Thyroid gland (tissue), 4 donors: ENCODE measurements around the gene MFAP4. TPM values are rescaled to one million over a fixed set of nuclear protein-coding genes. Genes with fewer than 3 reads are reported as not detected.
A peak's percentile ranks its signal among the peaks of the same experiment; 100 is the strongest.

ENCODE experiments used
- DNase-seq, 2 donors: peaks; one replicate each; pipeline ENCODE4 v3.0.0-alpha.2; 2019
- H3K27ac ChIP-seq, 3 donors: fragments of 200-600 bp; sonication (generic); 1 replicate in 2 of 3; 2 replicates in 1 of 3; pipeline ENCODE4 v1.5.1; 2016 to 2019; ENCODE audit warnings: mild to moderate bottlenecking in 1 of 3, moderate library complexity in 1 of 3
- H3K27me3 ChIP-seq: fragments of 200-600 bp; sonication (generic); one replicate; pipeline ENCODE4 v1.5.1; 2019
- H3K36me3 ChIP-seq, 2 donors: fragments of 200-600 bp; sonication (generic); one replicate each; pipeline ENCODE4 v1.5.1; 2016 to 2019
- H3K4me1 ChIP-seq, 2 donors: fragments of 200-600 bp; sonication (generic); one replicate each; pipeline ENCODE4 v1.5.1; 2017 to 2019
- H3K4me3 ChIP-seq, 3 donors: fragments of 200-600 bp; sonication (generic); replicated peaks in 1 of 3; 1 replicate in 2 of 3; 2 replicates in 1 of 3; pipeline ENCODE4 v1.5.1; 2016; ENCODE audit warnings: mild to moderate bottlenecking in 1 of 3
- H3K9me3 ChIP-seq: fragments of 200-600 bp; sonication (generic); one replicate; pipeline ENCODE4 v1.5.1; 2017
- POLR2A ChIP-seq, 2 donors: fragments of 450-650 bp; IDR thresholded peaks; one replicate each; pipeline ENCODE4 v1.6.1; 2017; ENCODE audit warnings: antibody characterized with exemption in 2 of 2, mild to moderate bottlenecking in 2 of 2, moderate library complexity in 1 of 2
- WGBS, 2 donors: methylation state at CpG; one replicate each; pipeline ENCODE4 v1.1.5; 2017; 5-methylcytosine and 5-hydroxymethylcytosine counted together
- intact Hi-C: fragments of 100-400 bp; cut with DNase I; formaldehyde crosslinking; loops from one replicate; pipeline ENCODE4 v1.15.1; 2023
- total RNA-seq, 4 donors: library from RNA; depleted of rRNA; stranded (reverse); fragments of >200 nt; gene quantifications; one replicate each; pipeline ENCODE4 v1.2.3, GENCODE V29; 2016
- TF ChIP-seq, protein P1 (sequence below), 6 experiments: fragments of 200-600 bp in 3 of 6; fragments of 450-650 bp in 3 of 6; sonication (generic) in 3 of 6; IDR thresholded peaks; one replicate each; pipeline ENCODE4 v1.5.1; 2016 to 2019; ENCODE audit warnings: antibody characterized with exemption in 6 of 6, mild to moderate bottlenecking in 2 of 6, inconsistent platforms in 1 of 6, moderate library complexity in 1 of 6

MFAP4 gene
- total RNA-seq, 4 donors from 2014 or later = 12.6 to 105 (median 53.5) TPM

- TF ChIP-seq, protein P1, sequence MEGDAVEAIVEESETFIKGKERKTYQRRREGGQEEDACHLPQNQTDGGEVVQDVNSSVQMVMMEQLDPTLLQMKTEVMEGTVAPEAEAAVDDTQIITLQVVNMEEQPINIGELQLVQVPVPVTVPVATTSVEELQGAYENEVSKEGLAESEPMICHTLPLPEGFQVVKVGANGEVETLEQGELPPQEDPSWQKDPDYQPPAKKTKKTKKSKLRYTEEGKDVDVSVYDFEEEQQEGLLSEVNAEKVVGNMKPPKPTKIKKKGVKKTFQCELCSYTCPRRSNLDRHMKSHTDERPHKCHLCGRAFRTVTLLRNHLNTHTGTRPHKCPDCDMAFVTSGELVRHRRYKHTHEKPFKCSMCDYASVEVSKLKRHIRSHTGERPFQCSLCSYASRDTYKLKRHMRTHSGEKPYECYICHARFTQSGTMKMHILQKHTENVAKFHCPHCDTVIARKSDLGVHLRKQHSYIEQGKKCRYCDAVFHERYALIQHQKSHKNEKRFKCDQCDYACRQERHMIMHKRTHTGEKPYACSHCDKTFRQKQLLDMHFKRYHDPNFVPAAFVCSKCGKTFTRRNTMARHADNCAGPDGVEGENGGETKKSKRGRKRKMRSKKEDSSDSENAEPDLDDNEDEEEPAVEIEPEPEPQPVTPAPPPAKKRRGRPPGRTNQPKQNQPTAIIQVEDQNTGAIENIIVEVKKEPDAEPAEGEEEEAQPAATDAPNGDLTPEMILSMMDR (IDR thresholded peaks at IDR 0.05) = no peak
- no peak for TF ChIP-seq POLR2A (IDR thresholded peaks at IDR 0.05)
- H3K36me3 ChIP-seq = peaks cover 24 to 40% of the 10 kb centered on the region in 2 donors
- 83 to 96% methylated on average over 4 to 6 of the region's 6 CpGs for WGBS, 2 donors
- intact Hi-C loops = no loop called here
- H3K27ac ChIP-seq = peak overlapping the region; percentile 55 to 76 (median 75)
- peaks cover 16 to 48% of the 10 kb centered on the region in 2 donors for H3K4me1 ChIP-seq
- DNase-seq = no peak
- no peaks in the 10 kb centered on the region for H3K9me3 ChIP-seq
- no peaks in the 10 kb centered on the region for H3K27me3 ChIP-seq
- H3K4me3 ChIP-seq = no peak overlapping the region
Observed at GRCh38 chr17:19383681-19384470, 3.1 kb downstream of the MFAP4 start.

DNA sequence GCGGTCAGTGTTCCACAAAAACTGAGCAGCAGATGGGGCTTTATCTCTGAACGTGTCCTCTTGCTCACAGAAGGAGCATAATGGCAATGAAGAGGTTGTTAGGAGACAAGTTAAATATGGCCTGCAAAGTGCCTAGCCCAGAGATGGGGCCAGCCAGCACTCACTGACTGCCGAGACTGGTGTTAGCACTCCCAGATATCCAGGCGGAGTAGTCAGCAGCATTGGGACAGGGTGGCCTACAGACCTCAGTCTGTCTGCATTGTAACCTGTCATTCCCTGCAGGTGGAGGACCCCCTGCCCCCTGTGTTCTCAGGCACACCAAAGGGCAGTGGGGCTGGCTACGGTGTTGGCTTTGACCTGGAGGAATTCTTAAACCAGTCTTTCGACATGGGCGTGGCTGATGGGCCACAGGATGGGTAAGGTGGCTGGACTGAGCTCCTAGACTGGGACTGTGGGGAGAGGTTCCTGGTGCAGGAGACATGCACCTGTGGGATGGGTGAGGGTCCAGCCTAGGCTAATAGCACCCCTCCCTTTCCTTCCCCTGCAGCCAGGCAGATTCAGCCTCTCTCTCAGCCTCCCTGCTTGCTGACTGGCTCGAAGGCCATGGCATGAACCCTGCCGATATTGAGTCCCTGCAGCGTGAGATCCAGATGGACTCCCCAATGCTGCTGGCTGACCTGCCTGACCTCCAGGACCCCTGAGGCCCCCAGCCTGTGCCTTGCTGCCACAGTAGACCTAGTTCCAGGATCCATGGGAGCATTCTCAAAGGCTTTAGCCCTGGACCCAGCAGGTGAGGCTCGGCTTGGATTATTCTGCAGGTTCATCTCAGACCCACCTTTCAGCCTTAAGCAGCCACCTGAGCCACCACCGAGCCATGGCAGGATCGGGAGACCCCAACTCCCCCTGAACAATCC is 4.2 kb downstream of the MFAP4 start:
- Histone ChIP-seq H3K9me3 (no peaks in the 10 kb centered on the region), H3K27ac (peak overlapping the region in 1 of 3 donors; percentile 76), H3K27me3 (no peaks in the 10 kb centered on the region), H3K36me3 (peaks cover 24 to 40% of the 10 kb centered on the region in 2 donors), H3K4me1 (peaks cover 19 to 39% of the 10 kb centered on the region in 2 donors), H3K4me3 (no peak overlapping the region)
- intact Hi-C loops = no loop called here
- TF ChIP-seq, protein P1 (IDR thresholded peaks at IDR 0.05) = no peak
- no peak for TF ChIP-seq POLR2A (IDR thresholded peaks at IDR 0.05)
- no peak for DNase-seq
- 88 to 90% methylated on average over 9 to 11 of the region's 13 CpGs for WGBS, 2 donors

DNA sequence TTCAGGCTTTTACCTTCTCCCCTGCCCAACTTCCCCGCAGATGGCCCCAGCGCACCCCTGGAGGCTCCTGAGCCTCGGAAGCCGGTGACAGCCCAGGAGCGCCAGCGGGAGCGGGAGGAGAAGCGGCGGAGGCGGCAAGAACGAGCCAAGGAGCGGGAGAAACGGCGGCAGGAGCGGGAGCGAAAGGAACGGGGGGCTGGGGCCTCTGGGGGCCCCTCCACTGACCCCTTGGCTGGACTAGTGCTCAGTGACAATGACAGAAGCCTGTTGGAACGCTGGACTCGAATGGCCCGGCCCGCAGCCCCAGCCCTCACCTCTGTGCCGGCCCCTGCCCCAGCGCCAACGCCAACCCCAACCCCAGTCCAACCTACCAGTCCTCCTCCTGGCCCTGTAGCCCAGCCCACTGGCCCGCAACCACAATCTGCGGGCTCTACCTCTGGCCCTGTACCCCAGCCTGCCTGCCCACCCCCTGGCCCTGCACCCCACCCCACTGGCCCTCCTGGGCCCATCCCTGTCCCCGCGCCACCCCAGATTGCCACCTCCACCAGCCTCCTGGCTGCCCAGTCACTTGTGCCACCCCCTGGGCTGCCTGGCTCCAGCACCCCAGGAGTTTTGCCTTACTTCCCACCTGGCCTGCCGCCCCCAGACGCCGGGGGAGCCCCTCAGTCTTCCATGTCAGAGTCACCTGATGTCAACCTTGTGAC is 5.1 kb downstream of the MFAP4 start:
- peaks cover 10 to 30% of the 10 kb centered on the region in 2 donors for H3K4me1 ChIP-seq
- DNase-seq = no peak
- no peaks in the 10 kb centered on the region for H3K27me3 ChIP-seq
- intact Hi-C loops = no loop called here
- TF ChIP-seq, protein P1 (IDR thresholded peaks at IDR 0.05) = no peak
- H3K9me3 ChIP-seq = no peaks in the 10 kb centered on the region
- WGBS, 2 donors = 92 to 94% methylated on average over 22 to 31 of the region's 31 CpGs
- no peak overlapping the region for H3K4me3 ChIP-seq
- peaks cover 24 to 40% of the 10 kb centered on the region in 2 donors for H3K36me3 ChIP-seq
- no peak overlapping the region for H3K27ac ChIP-seq

GRCh38 chr17:19381361-19381740 is 5.6 kb downstream of the MFAP4 start:
- no peak overlapping the region for H3K27ac ChIP-seq
- H3K4me3 ChIP-seq = no peak overlapping the region
- H3K27me3 ChIP-seq = no peaks in the 10 kb centered on the region
- H3K9me3 ChIP-seq = no peaks in the 10 kb centered on the region
- WGBS, 2 donors = 96 to 97% methylated on average over 6 to 7 of the region's 7 CpGs
- H3K36me3 ChIP-seq = peaks cover 24 to 40% of the 10 kb centered on the region in 2 donors
- peaks cover 6 to 26% of the 10 kb centered on the region in 2 donors for H3K4me1 ChIP-seq
- no peak for TF ChIP-seq POLR2A (IDR thresholded peaks at IDR 0.05)
- TF ChIP-seq, protein P1 (IDR thresholded peaks at IDR 0.05) = no peak
- DNase-seq = no peak
- intact Hi-C loops = no loop called here
